CD4-positive, alpha-beta T cell (primary cell): Measurements from ENCODE around the gene SELENON. TPM values are rescaled to one million over a fixed set of nuclear protein-coding genes. Genes with fewer than 3 reads are reported as not detected.

Experiments
- ATAC-seq: fragments of 200-7000 bp; cut with Tn5 transposase; one replicate; pipeline ENCODE4 v1.10.0; 2022; ENCODE audit warnings: mild to moderate bottlenecking; ENCODE audit not compliant: poor library complexity
- CTCF ChIA-PET: fragments of 350-600 bp; sonication (Branson Sonifier 250); formaldehyde crosslinking; loops from one replicate; lab custom pipeline; 2021; ENCODE audit warnings: antibody characterized with exemption, inconsistent platforms; lab: Charles Lee
- POLR2A ChIA-PET: fragments of 350-600 bp; sonication (Branson Sonifier 250); formaldehyde crosslinking; loops from one replicate; lab custom pipeline; 2021; ENCODE audit warnings: antibody characterized with exemption, inconsistent platforms; lab: Charles Lee
- DNase-seq, 14 experiments: peaks; one replicate each; pipeline ENCODE4 v3.0.0-alpha.2; 2013 to 2020; ENCODE audit warnings: mixed read lengths in 2 of 14
- H3K27ac ChIP-seq, 2 donors: one replicate each; pipeline versions ENCODE4 v1.5.1 to v1.7.0; 2013; ENCODE audit warnings: low read length in 2 of 2, low read depth in 1 of 2, mild to moderate bottlenecking in 1 of 2
- H3K27me3 ChIP-seq, 2 experiments: 1 replicate in 1 of 2; 2 replicates in 1 of 2; pipeline versions ENCODE4 v1.6.1 to v1.7.0; 2013; ENCODE audit warnings: low read length in 2 of 2, control low read depth in 1 of 2, mild to moderate bottlenecking in 1 of 2, moderate library complexity in 1 of 2; ENCODE audit not compliant: insufficient read depth in 2 of 2, control insufficient read depth in 1 of 2
- H3K36me3 ChIP-seq: one replicate; pipeline ENCODE4 v1.6.1; 2013; ENCODE audit warnings: low read length, control low read depth; ENCODE audit not compliant: insufficient read depth
- H3K4me1 ChIP-seq: one replicate; pipeline ENCODE4 v1.6.1; 2013; ENCODE audit warnings: low read length, control low read depth; ENCODE audit not compliant: insufficient read depth
- H3K4me3 ChIP-seq: one replicate; pipeline ENCODE4 v1.5.1; 2013; ENCODE audit warnings: mild to moderate bottlenecking, low read length, moderate library complexity
- H3K9me3 ChIP-seq, 2 experiments: 1 replicate in 1 of 2; 2 replicates in 1 of 2; pipeline versions ENCODE4 v1.6.1 to v1.7.0; 2013; ENCODE audit warnings: low read length in 2 of 2, mild to moderate bottlenecking in 2 of 2, control low read depth in 1 of 2, moderate library complexity in 1 of 2; ENCODE audit not compliant: control insufficient read depth in 1 of 2, insufficient read depth in 1 of 2
- H3K27ac Mint-ChIP-seq: one replicate; pipeline ENCODE4 v1.8.0; 2020; ENCODE audit warnings: mixed read lengths
- H3K27me3 Mint-ChIP-seq: one replicate; pipeline ENCODE4 v1.8.0; 2021; ENCODE audit warnings: mixed read lengths
- H3K36me3 Mint-ChIP-seq: one replicate; pipeline ENCODE4 v1.8.0; 2021; ENCODE audit warnings: low read depth, mixed read lengths
- H3K4me1 Mint-ChIP-seq: one replicate; pipeline ENCODE4 v1.8.0; 2021; ENCODE audit warnings: low read depth, mixed read lengths
- H3K4me3 Mint-ChIP-seq: one replicate; pipeline ENCODE4 v1.8.0; 2020; ENCODE audit warnings: mild to moderate bottlenecking, mixed read lengths
- H3K9me3 Mint-ChIP-seq: one replicate; pipeline ENCODE4 v1.8.0; 2020; ENCODE audit warnings: mixed read lengths
- intact Hi-C, 2 experiments: fragments of 100-400 bp; cut with DNase I in 1 of 2; cut with micrococcal nuclease in 1 of 2; formaldehyde crosslinking; loops; one replicate each; pipeline versions ENCODE4 v1.15.1 to v1.9.0; 2023 to 2025; cut with DNase I, micrococcal nuclease
- polyA plus RNA-seq, 2 donors: library from polyadenylated mRNA; unstranded; fragments of 120-200 nt; gene quantifications; one replicate each; pipeline ENCODE4 v1.2.1, GENCODE V29; 2013
- total RNA-seq, 174 experiments: library from RNA in 2 of 174; stranded (reverse) in 2 of 174; gene quantifications; one replicate each; pipeline ENCODE4 v1.2.3 and lab custom pipeline; 2021 to 2026
- TF ChIP-seq, protein P1 (sequence below): fragments of 200-600 bp; IDR thresholded peaks from one replicate; pipeline ENCODE4 v1.8.0; 2022; ENCODE audit warnings: antibody characterized with exemption, mild to moderate bottlenecking

The SELENON gene, protein sequence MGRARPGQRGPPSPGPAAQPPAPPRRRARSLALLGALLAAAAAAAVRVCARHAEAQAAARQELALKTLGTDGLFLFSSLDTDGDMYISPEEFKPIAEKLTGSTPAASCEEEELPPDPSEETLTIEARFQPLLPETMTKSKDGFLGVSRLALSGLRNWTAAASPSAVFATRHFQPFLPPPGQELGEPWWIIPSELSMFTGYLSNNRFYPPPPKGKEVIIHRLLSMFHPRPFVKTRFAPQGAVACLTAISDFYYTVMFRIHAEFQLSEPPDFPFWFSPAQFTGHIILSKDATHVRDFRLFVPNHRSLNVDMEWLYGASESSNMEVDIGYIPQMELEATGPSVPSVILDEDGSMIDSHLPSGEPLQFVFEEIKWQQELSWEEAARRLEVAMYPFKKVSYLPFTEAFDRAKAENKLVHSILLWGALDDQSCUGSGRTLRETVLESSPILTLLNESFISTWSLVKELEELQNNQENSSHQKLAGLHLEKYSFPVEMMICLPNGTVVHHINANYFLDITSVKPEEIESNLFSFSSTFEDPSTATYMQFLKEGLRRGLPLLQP
- total RNA-seq (10 to 100 TPM; 25.3 to 25.7 TPM), total RNA-seq (lab: John Stamatoyannopoulos, UW) (8.8 to 63.4 (median 26.4) reads per million in 172 experiments)
- 25.0 TPM for polyA plus RNA-seq (2013, experiment 1 of 2)
- 25.8 TPM for polyA plus RNA-seq (2013, experiment 2 of 2)

DNA sequence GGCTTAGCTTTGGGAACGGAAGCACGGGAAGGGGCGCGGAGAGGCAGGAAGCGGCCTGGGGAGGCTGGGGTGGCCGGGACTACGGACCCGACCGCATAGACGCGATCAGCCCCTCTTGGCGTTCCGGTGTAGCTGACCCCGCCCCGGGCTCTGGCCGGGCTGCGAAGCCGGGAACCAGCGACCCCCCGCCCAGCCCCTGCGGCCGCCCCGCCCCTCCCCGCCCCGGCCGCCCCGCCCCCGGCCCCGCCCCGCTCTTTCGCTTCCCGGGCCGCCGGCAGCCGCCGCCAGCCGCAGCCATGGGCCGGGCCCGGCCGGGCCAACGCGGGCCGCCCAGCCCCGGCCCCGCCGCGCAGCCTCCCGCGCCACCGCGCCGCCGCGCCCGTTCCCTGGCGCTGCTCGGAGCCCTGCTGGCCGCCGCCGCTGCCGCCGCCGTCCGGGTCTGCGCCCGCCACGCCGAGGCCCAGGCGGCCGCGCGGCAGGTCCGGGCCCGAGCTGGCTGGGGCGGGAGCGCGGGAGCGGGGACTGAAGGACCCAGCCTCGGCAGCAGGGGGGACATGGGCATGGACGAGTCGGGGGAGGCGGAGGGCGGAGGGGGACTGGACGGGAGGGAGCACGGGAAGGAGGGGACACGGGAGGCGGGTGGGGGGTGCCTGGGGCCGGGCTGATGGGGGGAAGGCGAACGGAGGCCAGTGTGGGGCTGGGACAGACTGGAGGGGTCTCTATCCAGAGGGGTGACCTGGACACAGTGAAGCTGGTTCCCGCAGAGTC lies at the start of gene SELENON:
TSS of gene SELENON (plus strand) at position 259 of the 768 bp plus-strand sequence. CDS start at position 297, 38 bp downstream.
- ATAC-seq (peak; percentile 16), DNase-seq (peak in 6 of 14 experiments; percentile 26 to 69 (median 52))
- peaks cover 69% of the 10 kb centered on the region for H3K4me1 ChIP-seq
- POLR2A ChIA-PET = interaction anchor here (0.6 to 6.5 kb wide), 7 partner anchors 15 to 228 kb away, joined by 3 to 44 read pairs (median 4); partner anchors contain the start of gene MTFR1L
- Mint-ChIP-seq H3K27me3 (no peaks in the 10 kb centered on the region), H3K9me3 (no peaks in the 10 kb centered on the region), H3K4me1 (peaks cover 80% of the 10 kb centered on the region), H3K4me3 (peak within 1 kb of the TSS; percentile 85), H3K27ac (peak within 1 kb of the TSS; percentile 89), H3K36me3 (peaks cover 11% of the 10 kb centered on the region)
- TF ChIP-seq, protein P1, sequence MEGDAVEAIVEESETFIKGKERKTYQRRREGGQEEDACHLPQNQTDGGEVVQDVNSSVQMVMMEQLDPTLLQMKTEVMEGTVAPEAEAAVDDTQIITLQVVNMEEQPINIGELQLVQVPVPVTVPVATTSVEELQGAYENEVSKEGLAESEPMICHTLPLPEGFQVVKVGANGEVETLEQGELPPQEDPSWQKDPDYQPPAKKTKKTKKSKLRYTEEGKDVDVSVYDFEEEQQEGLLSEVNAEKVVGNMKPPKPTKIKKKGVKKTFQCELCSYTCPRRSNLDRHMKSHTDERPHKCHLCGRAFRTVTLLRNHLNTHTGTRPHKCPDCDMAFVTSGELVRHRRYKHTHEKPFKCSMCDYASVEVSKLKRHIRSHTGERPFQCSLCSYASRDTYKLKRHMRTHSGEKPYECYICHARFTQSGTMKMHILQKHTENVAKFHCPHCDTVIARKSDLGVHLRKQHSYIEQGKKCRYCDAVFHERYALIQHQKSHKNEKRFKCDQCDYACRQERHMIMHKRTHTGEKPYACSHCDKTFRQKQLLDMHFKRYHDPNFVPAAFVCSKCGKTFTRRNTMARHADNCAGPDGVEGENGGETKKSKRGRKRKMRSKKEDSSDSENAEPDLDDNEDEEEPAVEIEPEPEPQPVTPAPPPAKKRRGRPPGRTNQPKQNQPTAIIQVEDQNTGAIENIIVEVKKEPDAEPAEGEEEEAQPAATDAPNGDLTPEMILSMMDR = no peak
- H3K27me3 ChIP-seq = no peaks in the 10 kb centered on the region
- H3K27ac ChIP-seq = peak within 1 kb of the TSS; percentile 18 to 33
- no peaks in the 10 kb centered on the region for H3K9me3 ChIP-seq
- CTCF ChIA-PET = interaction anchor here (1.8 kb wide), 1 partner anchor 95 kb away, joined by 4 read pairs; no protein-coding TSS in a partner anchor
- intact Hi-C loops = loop anchor here (2.0 to 5.0 kb wide), 3 partner anchors 25 to 258 kb away; partner anchors contain the start of gene LDLRAP1 (in 1 of the 2)
- peaks cover 1% of the 10 kb centered on the region for H3K36me3 ChIP-seq
- H3K4me3 ChIP-seq = peak within 1 kb of the TSS; percentile 60

GRCh38 chr1:25750923-25751605 lies 48.9 kb upstream of the SELENON start:
- Mint-ChIP-seq H3K4me3 (no peak overlapping the region), H3K27me3 (no peaks in the 10 kb centered on the region), H3K9me3 (no peaks in the 10 kb centered on the region), H3K36me3 (peaks cover 67% of the 10 kb centered on the region), H3K4me1 (peaks cover 59% of the 10 kb centered on the region), H3K27ac (peak overlapping the region; percentile 99)
- H3K9me3 ChIP-seq = no peaks in the 10 kb centered on the region
- H3K36me3 ChIP-seq = peaks cover 67% of the 10 kb centered on the region
- TF ChIP-seq, protein P1 = no peak
- ChIA-PET CTCF (no interaction called here), POLR2A (interaction anchor here (0.6 kb wide), 1 partner anchor 9 kb away, joined by 3 read pairs; no protein-coding TSS in a partner anchor)
- no peaks in the 10 kb centered on the region for H3K27me3 ChIP-seq
- intact Hi-C loops = no loop called here
- ATAC-seq (no peak), DNase-seq (no peak)
- no peak overlapping the region for H3K27ac ChIP-seq
- H3K4me1 ChIP-seq = peaks cover 43% of the 10 kb centered on the region
- no peak overlapping the region for H3K4me3 ChIP-seq
